PC-3 (cell line): Measurements from ENCODE around the gene ADAMTSL2. TPM values are rescaled to one million over a fixed set of nuclear protein-coding genes. Genes with fewer than 3 reads are reported as not detected.

Source experiments
- ATAC-seq: fragments of 200-7000 bp; cut with Tn5 transposase; 2 replicates; pipeline ENCODE4 v1.9.1; 2020; ENCODE audit warnings: mild to moderate bottlenecking, moderate library complexity
- BruUV-seq: library from RNA; stranded (reverse); fragments of 400-500 nt; replicated peaks from 2 replicates; lab custom pipeline; 2021; lab: Mats Ljungman, UMichigan
- CTCF ChIA-PET: fragments of 300-600 bp; sonication (Branson Sonifier 250); formaldehyde crosslinking; loops from one replicate; lab custom pipeline; 2022; ENCODE audit warnings: antibody characterized with exemption; lab: Charles Lee
- POLR2A ChIA-PET: fragments of 300-600 bp; sonication (Branson Sonifier 250); formaldehyde crosslinking; loops from one replicate; lab custom pipeline; 2022; ENCODE audit warnings: antibody characterized with exemption; ENCODE audit not compliant: unreplicated experiment; lab: Charles Lee
- DNase-seq: peaks from one replicate; pipeline ENCODE4 v3.0.0-alpha.2; 2015
- H2AFZ ChIP-seq: fragments of 300-600 bp; sonication (generic); 2 replicates; pipeline ENCODE4 v1.6.0; 2016; ENCODE audit warnings: antibody characterized with exemption, low read length
- H3F3A ChIP-seq: fragments of 300-600 bp; sonication (generic); one replicate; pipeline ENCODE4 v1.6.0; 2017; ENCODE audit warnings: antibody characterized with exemption, low read length, control low read depth, mild to moderate bottlenecking; ENCODE audit not compliant: unreplicated experiment
- H3K27ac ChIP-seq: fragments of 300-600 bp; sonication (generic); 2 replicates; pipeline ENCODE4 v1.5.1; 2016; ENCODE audit warnings: mild to moderate bottlenecking, low read length
- H3K27me3 ChIP-seq: fragments of 300-600 bp; sonication (generic); 2 replicates; pipeline ENCODE4 v1.6.1; 2016; ENCODE audit warnings: low read length, mixed read lengths
- H3K36me3 ChIP-seq: fragments of 300-600 bp; sonication (generic); 2 replicates; pipeline ENCODE4 v1.6.1; 2016; ENCODE audit warnings: low read depth, mixed run types, low read length, mixed read lengths
- H3K4me1 ChIP-seq: fragments of 300-600 bp; sonication (generic); 2 replicates; pipeline ENCODE4 v1.5.1; 2016; ENCODE audit warnings: low read length; ENCODE audit not compliant: insufficient read depth
- H3K4me2 ChIP-seq: fragments of 300-600 bp; sonication (generic); 2 replicates; pipeline ENCODE4 v1.6.0; 2016; ENCODE audit warnings: low read length
- H3K4me3 ChIP-seq: fragments of 300-600 bp; sonication (generic); 2 replicates; pipeline ENCODE4 v1.5.1; 2016; ENCODE audit warnings: mild to moderate bottlenecking, low read length, mixed read lengths
- H3K79me2 ChIP-seq: fragments of 300-600 bp; sonication (generic); 2 replicates; pipeline ENCODE4 v1.6.1; 2017; ENCODE audit warnings: low read length, mixed read lengths
- H3K9ac ChIP-seq: fragments of 300-600 bp; sonication (generic); 2 replicates; pipeline ENCODE4 v1.6.0; 2016; ENCODE audit warnings: mild to moderate bottlenecking, low read length
- H3K9me2 ChIP-seq: fragments of 300-600 bp; sonication (generic); replicated peaks from 2 replicates; pipeline ENCODE4 v1.6.1; 2016; ENCODE audit warnings: mixed run types, low read length, mixed read lengths
- H3K9me3 ChIP-seq: fragments of 300-600 bp; sonication (generic); 2 replicates; pipeline ENCODE4 v1.6.1; 2016; ENCODE audit warnings: low read length, mixed read lengths
- H4K20me1 ChIP-seq: fragments of 300-600 bp; sonication (generic); 2 replicates; pipeline ENCODE4 v1.6.1; 2016; ENCODE audit warnings: low read length, mixed read lengths
- EZH2 ChIP-seq: fragments of 300-600 bp; sonication (generic); IDR thresholded peaks from one replicate; pipeline ENCODE4 v1.6.1; 2017; ENCODE audit warnings: antibody characterized with exemption, mild to moderate bottlenecking, low read length; ENCODE audit not compliant: unreplicated experiment
- EZH2phosphoT487 ChIP-seq: fragments of 300-600 bp; sonication (generic); IDR thresholded peaks from 2 replicates; pipeline ENCODE4 v1.6.1; 2018; ENCODE audit warnings: mild to moderate bottlenecking, antibody characterized with exemption, low read length, borderline replicate concordance
- intact Hi-C: fragments of 100-400 bp; cut with micrococcal nuclease; formaldehyde crosslinking; loops from 2 replicates; pipeline ENCODE4 v1.9.0; 2023
- total RNA-seq: library from RNA; depleted of rRNA; stranded (reverse); fragments of >200 nt; gene quantifications from 2 replicates; pipeline ENCODE4 v1.2.3, GENCODE V29; 2014
- TF ChIP-seq, protein P1 (sequence below): fragments of 300-600 bp; sonication (generic); conservative IDR thresholded peaks from 2 replicates; pipeline ENCODE4 v1.5.1; 2017; ENCODE audit warnings: antibody characterized with exemption, low read depth, mild to moderate bottlenecking, low read length

ADAMTSL2 gene
- total RNA-seq, 1 experiment from 2014 or later = not detected

DNA sequence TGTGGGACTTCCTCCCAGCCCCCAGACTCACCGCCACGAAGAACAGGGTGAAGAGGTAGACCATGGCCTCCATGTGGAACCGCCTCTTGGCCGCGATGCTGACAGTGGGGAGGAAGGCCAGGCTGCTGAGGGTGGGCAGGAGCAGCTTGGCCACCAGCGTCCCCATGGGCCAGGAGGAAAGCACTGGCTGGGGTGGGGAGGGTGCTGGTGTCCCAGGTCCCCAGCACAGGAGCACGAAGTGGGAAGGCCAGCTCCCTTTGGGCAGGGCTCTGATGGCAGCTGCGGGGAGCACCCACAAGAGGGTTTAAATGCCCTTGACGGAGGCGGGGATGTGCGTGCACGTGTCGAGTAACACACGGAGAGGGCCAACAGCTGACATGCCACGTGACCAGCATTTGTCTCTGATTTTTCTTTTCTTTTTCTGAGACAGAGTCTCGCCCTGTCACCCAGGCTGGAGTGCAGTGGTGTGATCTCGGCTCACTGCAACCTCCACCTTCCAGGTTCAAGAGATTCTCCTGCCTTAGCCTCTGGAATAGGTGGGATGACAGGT, 9.8 kb upstream of the ADAMTSL2 start, which contains the start of gene MYMK:
Gene MYMK, minus strand, starts transcription at position 281 of the 550 bp plus-strand sequence. Its CDS starts 115 bp downstream, at position 166.
- no peaks in the 10 kb centered on the region for H3K79me2 ChIP-seq
- ChIA-PET CTCF (no interaction called here), POLR2A (no interaction called here)
- no peak within 1 kb of the TSS for H3K4me3 ChIP-seq
- TF ChIP-seq, protein P1, sequence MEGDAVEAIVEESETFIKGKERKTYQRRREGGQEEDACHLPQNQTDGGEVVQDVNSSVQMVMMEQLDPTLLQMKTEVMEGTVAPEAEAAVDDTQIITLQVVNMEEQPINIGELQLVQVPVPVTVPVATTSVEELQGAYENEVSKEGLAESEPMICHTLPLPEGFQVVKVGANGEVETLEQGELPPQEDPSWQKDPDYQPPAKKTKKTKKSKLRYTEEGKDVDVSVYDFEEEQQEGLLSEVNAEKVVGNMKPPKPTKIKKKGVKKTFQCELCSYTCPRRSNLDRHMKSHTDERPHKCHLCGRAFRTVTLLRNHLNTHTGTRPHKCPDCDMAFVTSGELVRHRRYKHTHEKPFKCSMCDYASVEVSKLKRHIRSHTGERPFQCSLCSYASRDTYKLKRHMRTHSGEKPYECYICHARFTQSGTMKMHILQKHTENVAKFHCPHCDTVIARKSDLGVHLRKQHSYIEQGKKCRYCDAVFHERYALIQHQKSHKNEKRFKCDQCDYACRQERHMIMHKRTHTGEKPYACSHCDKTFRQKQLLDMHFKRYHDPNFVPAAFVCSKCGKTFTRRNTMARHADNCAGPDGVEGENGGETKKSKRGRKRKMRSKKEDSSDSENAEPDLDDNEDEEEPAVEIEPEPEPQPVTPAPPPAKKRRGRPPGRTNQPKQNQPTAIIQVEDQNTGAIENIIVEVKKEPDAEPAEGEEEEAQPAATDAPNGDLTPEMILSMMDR = no peak
- TF ChIP-seq EZH2 (no peak), EZH2phosphoT487 (no peak)
- H3K27me3 ChIP-seq = no peaks in the 10 kb centered on the region
- no peaks in the 10 kb centered on the region for H3K9me2 ChIP-seq
- ATAC-seq (no peak), DNase-seq (no peak)
- no TSS peak for BruUV-seq
- H3K9me3 ChIP-seq = no peaks in the 10 kb centered on the region
- no peaks in the 10 kb centered on the region for H3K4me1 ChIP-seq
- intact Hi-C loops = no loop called here
- no peak within 1 kb of the TSS for H2AFZ ChIP-seq
- H4K20me1 ChIP-seq = no peaks in the 10 kb centered on the region
- H3K9ac ChIP-seq = no peak within 1 kb of the TSS
- no peak within 1 kb of the TSS for H3K27ac ChIP-seq
- H3K4me2 ChIP-seq = no peak within 1 kb of the TSS
- H3K36me3 ChIP-seq = no peaks in the 10 kb centered on the region
- H3F3A ChIP-seq = no peaks in the 10 kb centered on the region

DNA sequence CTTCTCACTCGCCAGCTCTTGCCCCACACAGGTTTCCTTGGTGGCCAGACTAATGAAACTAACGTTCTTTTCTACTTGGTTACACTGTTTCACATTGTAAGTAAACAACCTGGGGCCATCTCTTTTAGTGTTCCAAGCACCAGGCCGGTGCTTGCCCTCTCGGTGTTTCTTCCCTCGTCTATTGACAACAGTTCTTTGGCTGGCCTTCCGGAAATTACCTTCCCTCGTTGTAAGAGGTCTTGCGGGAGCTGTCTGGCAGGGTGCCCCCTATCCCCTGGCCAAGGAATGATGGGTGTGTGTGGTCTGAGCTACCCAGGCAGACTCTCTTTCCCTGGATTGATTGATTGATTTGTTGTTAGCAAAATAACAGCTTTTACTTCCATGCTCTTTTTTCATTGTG, 8.8 kb upstream of the ADAMTSL2 start:
- Histone ChIP-seq H3K27me3 (no peaks in the 10 kb centered on the region), H2AFZ (no peak overlapping the region)
- POLR2A ChIA-PET = no interaction called here

More for the DNA sequence above, 8.8 kb upstream of the ADAMTSL2 start:
- no peaks in the 10 kb centered on the region for H3K79me2 ChIP-seq
- DNase-seq (no peak), ATAC-seq (no peak)
- no peaks in the 10 kb centered on the region for H4K20me1 ChIP-seq
- H3K4me1 ChIP-seq = no peaks in the 10 kb centered on the region
- H3K4me2 ChIP-seq = no peak overlapping the region
- TF ChIP-seq EZH2phosphoT487 = no peak
- TF ChIP-seq, protein P1 = no peak
- TF ChIP-seq EZH2 = no peak
- H3F3A ChIP-seq = no peaks in the 10 kb centered on the region
- intact Hi-C loops = no loop called here
- no peak overlapping the region for H3K27ac ChIP-seq
- BruUV-seq = no TSS peak
- H3K4me3 ChIP-seq = no peak overlapping the region
- H3K9ac ChIP-seq = no peak overlapping the region
- no peaks in the 10 kb centered on the region for H3K9me2 ChIP-seq
- H3K36me3 ChIP-seq = no peaks in the 10 kb centered on the region
- H3K9me3 ChIP-seq = no peaks in the 10 kb centered on the region
- CTCF ChIA-PET = no interaction called here
